Activated naive CD4-positive, alpha-beta T cell treated with anti-CD3 and anti-CD28 coated beads, Interleukin-2, amount 10 ng/mL, durations not matched to agents 7 days and 5 days (primary cell): Measurements from ENCODE around the gene DTD1.

Experiments used
- CTCF ChIA-PET: fragments of 350-600 bp; sonication (Branson Sonifier 250); formaldehyde crosslinking; loops from one replicate; lab custom pipeline; 2021; ENCODE audit warnings: antibody characterized with exemption; lab: Charles Lee
- DNase-seq: peaks from one replicate; pipeline ENCODE4 v3.0.0-alpha.2; 2020
- H3K27ac Mint-ChIP-seq: one replicate; pipeline ENCODE4 v1.8.0; 2021; ENCODE audit warnings: mild to moderate bottlenecking, moderate library complexity, mixed read lengths
- H3K27me3 Mint-ChIP-seq: one replicate; pipeline ENCODE4 v1.8.0; 2021; ENCODE audit warnings: mild to moderate bottlenecking, mixed read lengths
- H3K36me3 Mint-ChIP-seq: one replicate; pipeline ENCODE4 v1.8.0; 2021; ENCODE audit warnings: mixed read lengths
- H3K4me1 Mint-ChIP-seq: one replicate; pipeline ENCODE4 v1.8.0; 2021; ENCODE audit warnings: mixed read lengths
- H3K4me3 Mint-ChIP-seq: one replicate; pipeline ENCODE4 v1.8.0; 2021; ENCODE audit warnings: mild to moderate bottlenecking, moderate library complexity, mixed read lengths
- H3K9me3 Mint-ChIP-seq: one replicate; pipeline ENCODE4 v1.8.0; 2021; ENCODE audit warnings: mixed read lengths

Gene DTD1

GRCh38 chr20:18718129-18718528 lies 130.3 kb downstream of the DTD1 start:
- Mint-ChIP-seq H3K9me3 (peaks cover 2% of the 10 kb centered on the region), H3K27ac (no peak overlapping the region), H3K4me1 (no peaks in the 10 kb centered on the region), H3K4me3 (no peak overlapping the region), H3K36me3 (no peaks in the 10 kb centered on the region), H3K27me3 (no peaks in the 10 kb centered on the region)
- DNase-seq = no peak
- CTCF ChIA-PET = no interaction called here

- no peaks in the 10 kb centered on the region for H3K36me3 Mint-ChIP-seq
- CTCF ChIA-PET = no interaction called here
- H3K4me1 Mint-ChIP-seq = no peaks in the 10 kb centered on the region
- H3K27ac Mint-ChIP-seq = no peak overlapping the region
- H3K4me3 Mint-ChIP-seq = no peak overlapping the region
- no peak for DNase-seq
- H3K27me3 Mint-ChIP-seq = no peaks in the 10 kb centered on the region
- H3K9me3 Mint-ChIP-seq = peaks cover 2% of the 10 kb centered on the region
These were observed 131.6 kb downstream of the DTD1 start for GRCh38 chr20:18719426-18719825.

GRCh38 chr20:18721551-18722115 lies 133.8 kb downstream of the DTD1 start:
- H3K27me3 Mint-ChIP-seq = no peaks in the 10 kb centered on the region
- H3K27ac Mint-ChIP-seq = no peak overlapping the region
- H3K4me1 Mint-ChIP-seq = no peaks in the 10 kb centered on the region
- CTCF ChIA-PET = no interaction called here
- no peaks in the 10 kb centered on the region for H3K36me3 Mint-ChIP-seq
- DNase-seq = no peak
- H3K4me3 Mint-ChIP-seq = no peak overlapping the region
- H3K9me3 Mint-ChIP-seq = peaks cover 2% of the 10 kb centered on the region

GRCh38 chr20:18722371-18722770 lies 134.5 kb downstream of the DTD1 start:
- no peak for DNase-seq
- CTCF ChIA-PET = no interaction called here

GRCh38 chr20:18724077-18724476 lies 136.2 kb downstream of the DTD1 start:
- no peaks in the 10 kb centered on the region for H3K27me3 Mint-ChIP-seq
- CTCF ChIA-PET = no interaction called here
- peaks cover 11% of the 10 kb centered on the region for H3K4me1 Mint-ChIP-seq
- H3K4me3 Mint-ChIP-seq = no peak overlapping the region
- H3K27ac Mint-ChIP-seq = no peak overlapping the region
- DNase-seq = no peak
- no peaks in the 10 kb centered on the region for H3K36me3 Mint-ChIP-seq
- peaks cover 2% of the 10 kb centered on the region for H3K9me3 Mint-ChIP-seq

More at GRCh38 chr20:18722371-18722770, 134.5 kb downstream of the DTD1 start:
- H3K36me3 Mint-ChIP-seq = no peaks in the 10 kb centered on the region
- no peak overlapping the region for H3K27ac Mint-ChIP-seq
- peaks cover 2% of the 10 kb centered on the region for H3K9me3 Mint-ChIP-seq
- H3K27me3 Mint-ChIP-seq = no peaks in the 10 kb centered on the region
- H3K4me3 Mint-ChIP-seq = no peak overlapping the region
- H3K4me1 Mint-ChIP-seq = peaks cover 7% of the 10 kb centered on the region

- CTCF ChIA-PET = no interaction called here
- Mint-ChIP-seq H3K36me3 (no peaks in the 10 kb centered on the region), H3K9me3 (peaks cover 2% of the 10 kb centered on the region), H3K4me1 (peaks cover 11% of the 10 kb centered on the region), H3K27ac (no peak overlapping the region), H3K4me3 (no peak overlapping the region), H3K27me3 (no peaks in the 10 kb centered on the region)
- no peak for DNase-seq
These were observed 137.1 kb downstream of the DTD1 start for GRCh38 chr20:18724788-18725464.

- CTCF ChIA-PET = no interaction called here
- Mint-ChIP-seq H3K27me3 (no peaks in the 10 kb centered on the region), H3K4me1 (peaks cover 11% of the 10 kb centered on the region), H3K9me3 (no peaks in the 10 kb centered on the region), H3K27ac (peak overlapping the region; percentile 56), H3K36me3 (no peaks in the 10 kb centered on the region), H3K4me3 (no peak overlapping the region)
- DNase-seq = no peak
These were observed 139.2 kb downstream of the DTD1 start for GRCh38 chr20:18727032-18727508.

- Mint-ChIP-seq H3K4me3 (no peak overlapping the region), H3K36me3 (no peaks in the 10 kb centered on the region), H3K27me3 (no peaks in the 10 kb centered on the region), H3K9me3 (no peaks in the 10 kb centered on the region), H3K4me1 (peaks cover 11% of the 10 kb centered on the region), H3K27ac (no peak overlapping the region)
- DNase-seq = no peak
- CTCF ChIA-PET = no interaction called here
These were observed 140.5 kb downstream of the DTD1 start for GRCh38 chr20:18728165-18728869.

- Mint-ChIP-seq H3K36me3 (no peaks in the 10 kb centered on the region), H3K4me1 (peaks cover 11% of the 10 kb centered on the region), H3K4me3 (no peak overlapping the region), H3K27me3 (no peaks in the 10 kb centered on the region), H3K27ac (no peak overlapping the region), H3K9me3 (no peaks in the 10 kb centered on the region)
- CTCF ChIA-PET = no interaction called here
- DNase-seq = no peak
These were observed 141.0 kb downstream of the DTD1 start for GRCh38 chr20:18728870-18729224.

GRCh38 chr20:18729231-18729825 lies 141.5 kb downstream of the DTD1 start:
- CTCF ChIA-PET = no interaction called here
- no peaks in the 10 kb centered on the region for H3K27me3 Mint-ChIP-seq
- no peaks in the 10 kb centered on the region for H3K36me3 Mint-ChIP-seq
- no peak overlapping the region for H3K4me3 Mint-ChIP-seq
- H3K27ac Mint-ChIP-seq = no peak overlapping the region
- peaks cover 11% of the 10 kb centered on the region for H3K4me1 Mint-ChIP-seq
- no peak for DNase-seq
- no peaks in the 10 kb centered on the region for H3K9me3 Mint-ChIP-seq

GRCh38 chr20:18731940-18732339 lies 144.1 kb downstream of the DTD1 start:
- Mint-ChIP-seq H3K27me3 (no peaks in the 10 kb centered on the region), H3K27ac (no peak overlapping the region), H3K9me3 (no peaks in the 10 kb centered on the region), H3K4me3 (no peak overlapping the region), H3K4me1 (peaks cover 8% of the 10 kb centered on the region), H3K36me3 (no peaks in the 10 kb centered on the region)
- DNase-seq = no peak
- CTCF ChIA-PET = no interaction called here

- Mint-ChIP-seq H3K36me3 (no peaks in the 10 kb centered on the region), H3K9me3 (no peaks in the 10 kb centered on the region), H3K27ac (no peak overlapping the region), H3K4me1 (peaks cover 14% of the 10 kb centered on the region), H3K4me3 (no peak overlapping the region), H3K27me3 (no peaks in the 10 kb centered on the region)
- no peak for DNase-seq
- CTCF ChIA-PET = no interaction called here
These were observed 146.8 kb downstream of the DTD1 start for GRCh38 chr20:18734525-18735189.

- CTCF ChIA-PET = no interaction called here
- Mint-ChIP-seq H3K27me3 (no peaks in the 10 kb centered on the region), H3K4me3 (no peak overlapping the region), H3K9me3 (no peaks in the 10 kb centered on the region), H3K27ac (peak overlapping the region; percentile 52), H3K36me3 (no peaks in the 10 kb centered on the region), H3K4me1 (peaks cover 14% of the 10 kb centered on the region)
- no peak for DNase-seq
These were observed 149.3 kb downstream of the DTD1 start for GRCh38 chr20:18737140-18737539.

GRCh38 chr20:18738055-18738454 lies 150.2 kb downstream of the DTD1 start:
- H3K4me3 Mint-ChIP-seq = no peak overlapping the region
- H3K36me3 Mint-ChIP-seq = no peaks in the 10 kb centered on the region
- H3K27ac Mint-ChIP-seq = no peak overlapping the region
- no peaks in the 10 kb centered on the region for H3K9me3 Mint-ChIP-seq
- peak; percentile 49 for DNase-seq
- CTCF ChIA-PET = no interaction called here
- peaks cover 14% of the 10 kb centered on the region for H3K4me1 Mint-ChIP-seq
- no peaks in the 10 kb centered on the region for H3K27me3 Mint-ChIP-seq
